HG02798 (cell line): Measurements from ENCODE around the gene CDH7.

Experiments used
- ATAC-seq: cut with Tn5 transposase; IDR thresholded peaks from one replicate; pipeline ENCODE4 v1.9.1; 2021; ENCODE audit warnings: mild to moderate bottlenecking; ENCODE audit not compliant: unreplicated experiment, poor library complexity

Gene CDH7

DNA sequence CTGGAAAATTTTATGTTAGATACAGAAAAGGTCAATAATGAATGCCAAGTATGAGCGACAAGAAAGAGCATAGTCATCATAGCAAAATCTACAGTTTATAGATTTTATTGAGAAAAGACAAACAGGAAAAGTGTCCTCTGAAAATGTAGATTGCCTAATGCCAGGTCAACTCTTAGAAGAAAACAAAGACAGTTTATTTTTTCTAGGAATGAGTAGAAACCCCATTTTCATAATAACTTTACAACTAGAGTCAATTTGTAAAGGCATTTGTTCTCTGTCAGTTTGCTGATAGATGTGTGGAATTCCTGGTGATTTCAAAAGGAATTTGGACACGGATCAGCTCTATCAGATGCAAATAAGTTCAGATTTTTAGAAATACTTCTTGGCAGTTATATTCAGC lies 16.6 kb downstream of the CDH7 start:
- no peak for ATAC-seq

DNA sequence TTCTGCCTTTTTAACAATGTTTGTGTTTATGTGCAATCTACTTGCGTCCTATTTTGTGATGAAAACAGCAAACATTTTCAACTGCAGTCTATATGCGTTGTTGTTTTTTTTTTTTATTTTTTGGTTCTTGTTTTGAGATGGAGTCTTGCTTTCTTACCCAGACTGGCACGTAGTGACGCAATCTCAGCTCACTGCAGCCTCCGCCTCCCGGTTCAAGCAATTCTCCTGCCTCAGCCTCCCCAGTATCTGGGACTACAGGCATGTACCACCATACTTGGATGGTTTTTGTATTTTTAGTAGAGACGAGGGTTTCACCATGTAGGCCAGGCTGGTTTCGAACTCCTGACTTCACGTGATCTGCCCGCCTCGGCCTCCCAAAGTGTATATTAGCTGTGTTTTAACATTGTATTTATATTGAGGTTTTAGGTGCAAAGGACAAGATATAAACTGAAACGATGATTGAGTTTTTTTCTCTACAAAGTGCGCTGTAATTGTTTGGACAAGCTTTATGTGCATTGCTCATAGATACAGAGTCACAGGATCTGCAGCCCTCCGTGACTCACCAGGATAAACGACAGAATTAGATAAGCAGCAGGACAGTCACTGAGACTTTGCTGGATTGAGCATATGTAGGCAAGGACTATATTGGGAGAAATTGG lies 17.4 kb downstream of the CDH7 start:
- ATAC-seq = no peak

GRCh38 chr18:65769652-65770051 lies 18.8 kb downstream of the CDH7 start:
- no peak for ATAC-seq

- no peak for ATAC-seq
These were observed 35.7 kb downstream of the CDH7 start for GRCh38 chr18:65786474-65786873.

DNA sequence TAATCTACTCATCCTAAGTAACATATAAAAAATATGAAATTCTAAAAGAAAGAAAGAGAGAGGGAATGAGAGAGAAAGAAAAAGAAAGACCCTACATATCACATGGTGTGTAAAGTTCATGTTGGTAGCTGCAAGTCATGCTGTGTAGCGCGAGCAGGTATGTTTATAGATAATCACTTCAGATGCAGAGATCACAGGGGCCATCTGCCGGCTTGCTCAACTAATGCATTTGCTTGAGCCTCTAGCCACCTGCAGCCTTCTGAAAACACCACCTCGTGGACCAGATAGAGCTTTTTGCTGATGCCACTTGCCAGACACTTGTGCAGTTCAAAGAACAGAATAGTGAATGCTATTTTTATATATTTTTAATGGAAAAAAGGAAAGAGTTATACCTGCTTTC lies 37.6 kb downstream of the CDH7 start:
- ATAC-seq = no peak

GRCh38 chr18:65790604-65791003 lies 39.8 kb downstream of the CDH7 start:
- no peak for ATAC-seq

- ATAC-seq = no peak
These were observed 40.9 kb downstream of the CDH7 start for GRCh38 chr18:65791719-65792118.

DNA sequence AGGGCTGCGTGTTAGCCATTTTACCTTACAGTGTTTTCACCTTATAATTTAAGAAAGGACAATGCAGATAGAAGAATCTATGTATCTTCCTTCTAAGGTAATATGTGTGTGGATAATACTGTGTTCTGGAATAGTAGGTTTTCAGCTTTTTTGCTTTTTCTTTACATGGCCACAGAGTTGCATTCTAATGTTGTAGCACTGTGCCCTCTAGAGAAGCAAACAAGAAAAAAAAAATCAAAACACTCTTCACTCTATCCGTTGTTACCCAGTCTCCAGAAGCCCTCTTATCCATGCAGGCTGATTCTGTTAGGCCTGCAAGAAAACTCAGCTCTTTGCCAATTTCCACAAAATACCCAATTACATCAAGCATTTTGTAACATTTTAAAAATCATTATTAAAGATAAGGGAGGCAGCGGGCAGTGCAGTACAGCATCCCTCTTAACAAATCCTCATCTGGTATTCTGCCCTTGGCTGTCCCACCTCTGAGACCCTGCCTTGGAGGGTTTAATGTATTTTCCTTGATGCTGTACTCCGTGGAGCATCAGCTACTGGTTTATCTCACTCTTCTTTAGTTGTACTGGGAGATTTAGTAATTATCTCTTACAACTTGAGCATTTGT lies 41.8 kb downstream of the CDH7 start:
- no peak for ATAC-seq

DNA sequence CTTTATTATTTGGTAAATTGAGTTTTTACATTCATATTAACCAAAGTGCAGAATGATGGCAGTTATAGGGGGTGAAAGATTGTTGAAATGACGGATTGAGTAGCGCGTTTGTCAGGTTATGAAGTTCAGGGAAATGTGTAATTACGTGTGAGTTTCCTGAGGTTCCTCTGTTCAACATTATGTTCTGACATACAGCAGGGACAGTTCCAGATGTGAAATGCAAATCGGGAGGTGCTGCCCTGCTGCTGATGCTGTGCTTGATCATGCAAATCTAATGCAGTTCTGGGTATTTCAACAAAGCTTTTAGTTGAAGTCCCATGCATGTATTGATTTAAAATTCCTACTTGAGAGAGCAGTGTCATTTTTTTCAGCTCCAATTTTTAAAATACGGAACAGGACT lies 57.9 kb downstream of the CDH7 start:
- ATAC-seq = no peak

DNA sequence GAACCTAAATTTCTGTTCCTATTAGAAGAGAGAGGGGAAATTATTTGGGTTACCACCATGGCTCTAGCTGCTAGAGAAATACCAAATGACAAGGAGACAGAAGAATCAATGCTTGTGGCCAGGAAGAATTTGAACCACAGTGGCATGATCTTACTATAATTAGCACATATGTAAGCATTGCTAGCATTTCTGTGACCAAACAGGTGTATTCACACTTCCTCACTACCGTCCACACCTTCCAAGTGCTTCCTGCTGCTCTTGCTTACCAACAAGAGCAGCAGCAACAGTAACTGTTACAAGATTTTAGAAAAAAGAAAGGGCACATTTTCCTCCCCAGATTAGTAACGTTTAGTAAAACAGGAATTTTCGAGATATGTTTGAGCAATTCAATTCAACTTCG lies 60.5 kb downstream of the CDH7 start:
- ATAC-seq = no peak

DNA sequence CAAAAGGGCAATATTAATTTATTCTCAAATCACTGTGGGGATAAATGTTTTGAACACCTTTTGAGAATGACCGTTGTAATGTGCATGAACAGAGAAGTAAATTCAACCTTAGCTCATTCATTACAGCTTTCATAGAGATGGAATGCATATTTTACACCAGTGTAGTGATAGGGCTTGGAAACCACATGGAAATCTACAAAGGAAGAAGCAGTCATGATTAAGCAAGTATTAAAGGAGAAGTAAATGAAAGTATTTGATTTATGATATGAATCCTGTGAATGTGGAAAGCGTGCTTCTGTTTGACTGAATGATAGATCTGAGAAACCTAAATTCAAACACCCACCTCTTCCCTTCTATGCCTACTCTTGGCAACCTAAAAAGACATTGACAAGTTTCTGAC lies 64.7 kb downstream of the CDH7 start:
- no peak for ATAC-seq

DNA sequence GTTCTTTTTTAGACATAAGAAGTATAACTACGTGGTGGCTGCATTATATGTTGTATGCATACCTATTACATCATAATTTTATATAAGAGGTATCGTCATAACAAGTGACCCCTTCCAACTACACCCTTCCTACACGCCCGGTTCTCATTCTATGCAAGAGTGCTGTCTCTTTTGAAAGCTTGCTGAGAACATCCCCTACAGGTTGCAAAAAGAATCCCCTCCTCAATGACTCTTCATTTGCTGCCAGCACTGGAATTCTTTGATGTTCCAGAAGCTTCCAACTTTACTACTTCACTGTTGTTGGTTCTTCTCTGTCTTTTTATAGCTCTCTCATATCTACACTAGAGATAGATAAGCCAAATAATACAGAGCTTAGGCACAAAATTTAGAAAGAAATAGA lies 66.4 kb downstream of the CDH7 start:
- no peak for ATAC-seq

GRCh38 chr18:65821911-65822310 lies 71.1 kb downstream of the CDH7 start:
- no peak for ATAC-seq

GRCh38 chr18:65822826-65823225 lies 72.0 kb downstream of the CDH7 start:
- no peak for ATAC-seq

DNA sequence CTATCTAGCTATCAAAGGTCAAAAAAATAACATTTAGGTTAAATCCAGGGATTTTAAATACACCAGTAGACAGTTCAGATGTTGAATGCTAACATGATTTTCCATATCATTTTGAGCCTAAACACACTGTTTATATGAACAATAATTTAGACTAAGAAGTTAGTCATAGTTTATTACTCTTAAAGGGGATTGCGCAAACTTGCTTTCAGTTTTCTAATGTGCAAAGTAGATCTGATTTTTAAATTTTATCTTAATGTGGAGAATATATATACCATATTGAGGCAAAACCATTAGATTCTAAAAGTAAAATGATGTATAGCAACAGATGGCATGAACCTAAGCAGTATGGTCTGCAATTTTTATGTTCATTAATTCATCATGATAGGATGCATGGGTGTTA lies 76.6 kb downstream of the CDH7 start:
- no peak for ATAC-seq

- no peak for ATAC-seq
These were observed 85.1 kb downstream of the CDH7 start for GRCh38 chr18:65835881-65836280.

DNA sequence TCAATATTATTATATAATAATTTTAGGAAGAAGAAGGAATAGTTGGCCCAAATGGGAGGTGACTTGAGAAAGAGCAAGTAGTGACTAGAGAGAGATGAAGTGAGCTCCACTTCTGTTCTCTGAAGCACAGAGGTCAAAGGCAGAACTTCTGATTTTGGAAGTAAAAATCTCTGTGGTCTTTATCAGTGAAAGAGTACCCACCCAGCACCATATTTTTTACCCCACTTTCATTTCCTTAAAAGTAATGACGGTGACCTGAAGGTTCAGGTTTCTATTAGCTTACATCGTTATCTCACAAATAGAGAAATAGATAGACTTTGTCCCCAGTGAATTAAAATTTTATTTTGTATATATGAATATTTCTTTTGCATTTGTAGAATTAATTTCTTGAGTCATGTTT lies 95.3 kb downstream of the CDH7 start:
- ATAC-seq = no peak

DNA sequence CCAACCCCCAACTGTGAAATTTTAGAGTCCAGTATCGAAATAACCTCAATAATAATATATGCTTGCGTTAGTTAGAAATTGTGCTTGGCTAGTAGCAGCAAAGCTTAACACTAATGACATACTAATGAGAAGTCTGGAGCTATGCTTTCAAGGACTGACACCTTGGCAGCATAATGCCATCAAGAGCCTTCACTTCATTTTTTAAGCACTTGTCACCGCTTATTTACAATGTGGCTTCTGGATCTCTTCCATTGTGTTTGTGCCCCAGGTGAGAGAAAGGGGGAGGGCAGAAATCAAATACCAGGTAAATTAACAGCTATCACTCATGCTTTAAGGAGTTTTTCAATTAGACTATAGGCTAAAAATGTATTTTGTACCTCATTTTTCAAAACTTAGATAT lies 101.5 kb downstream of the CDH7 start:
- ATAC-seq = no peak

DNA sequence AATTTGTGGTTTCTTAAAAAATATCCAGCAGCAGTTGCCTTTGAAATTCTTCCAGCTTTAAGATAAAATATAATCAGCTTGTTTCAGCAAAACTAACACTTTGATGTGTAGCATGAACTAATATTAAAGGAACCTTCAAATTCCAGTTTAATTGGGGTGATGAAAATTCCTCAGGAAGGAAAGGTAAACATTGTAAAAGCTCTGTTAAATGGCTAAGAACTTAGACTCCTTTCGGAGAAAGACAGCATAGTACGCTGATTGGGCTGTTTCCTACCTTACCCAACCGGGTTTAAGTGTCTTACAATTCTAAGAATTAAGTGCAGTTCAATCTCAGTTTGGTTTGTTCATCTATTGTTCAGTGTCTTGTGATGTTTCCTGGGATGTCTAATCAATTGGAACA lies 108.3 kb downstream of the CDH7 start:
- no peak for ATAC-seq

DNA sequence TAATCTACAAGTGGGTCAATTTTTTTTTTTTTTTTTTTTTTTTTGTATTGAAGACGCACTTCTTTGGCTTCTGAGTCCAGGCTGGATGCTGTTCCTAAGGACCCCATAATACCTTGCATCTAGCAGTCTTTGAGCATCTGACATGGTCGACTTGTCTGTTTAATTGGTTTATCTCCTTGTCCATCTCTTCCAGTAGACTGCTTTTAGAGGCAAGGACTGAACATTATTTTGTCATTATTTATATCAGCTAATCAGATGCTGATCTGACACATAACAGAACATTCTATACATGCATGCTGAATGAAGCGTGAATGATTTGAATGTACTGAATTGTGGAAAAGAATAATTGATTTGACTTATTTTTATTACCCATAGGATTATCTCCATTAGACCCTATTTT lies 118.7 kb downstream of the CDH7 start:
- ATAC-seq = no peak

- ATAC-seq = no peak
These were observed 125.5 kb downstream of the CDH7 start for GRCh38 chr18:65876310-65876709.

GRCh38 chr18:65897292-65897691 lies 146.5 kb downstream of the CDH7 start:
- no peak for ATAC-seq
